SK-N-DZ (cell line): ENCODE data around the gene SPSB2.
"Not testable (repeated sequence)": the region's sequence is repeated elsewhere in the genome, so short reads cannot be mapped to it uniquely, and the experiment has no call there.

Source experiments
- DNase-seq: peaks from one replicate; pipeline ENCODE4 v3.0.0-alpha.2; 2015; ENCODE audit warnings: low spot score

SPSB2 gene

DNA sequence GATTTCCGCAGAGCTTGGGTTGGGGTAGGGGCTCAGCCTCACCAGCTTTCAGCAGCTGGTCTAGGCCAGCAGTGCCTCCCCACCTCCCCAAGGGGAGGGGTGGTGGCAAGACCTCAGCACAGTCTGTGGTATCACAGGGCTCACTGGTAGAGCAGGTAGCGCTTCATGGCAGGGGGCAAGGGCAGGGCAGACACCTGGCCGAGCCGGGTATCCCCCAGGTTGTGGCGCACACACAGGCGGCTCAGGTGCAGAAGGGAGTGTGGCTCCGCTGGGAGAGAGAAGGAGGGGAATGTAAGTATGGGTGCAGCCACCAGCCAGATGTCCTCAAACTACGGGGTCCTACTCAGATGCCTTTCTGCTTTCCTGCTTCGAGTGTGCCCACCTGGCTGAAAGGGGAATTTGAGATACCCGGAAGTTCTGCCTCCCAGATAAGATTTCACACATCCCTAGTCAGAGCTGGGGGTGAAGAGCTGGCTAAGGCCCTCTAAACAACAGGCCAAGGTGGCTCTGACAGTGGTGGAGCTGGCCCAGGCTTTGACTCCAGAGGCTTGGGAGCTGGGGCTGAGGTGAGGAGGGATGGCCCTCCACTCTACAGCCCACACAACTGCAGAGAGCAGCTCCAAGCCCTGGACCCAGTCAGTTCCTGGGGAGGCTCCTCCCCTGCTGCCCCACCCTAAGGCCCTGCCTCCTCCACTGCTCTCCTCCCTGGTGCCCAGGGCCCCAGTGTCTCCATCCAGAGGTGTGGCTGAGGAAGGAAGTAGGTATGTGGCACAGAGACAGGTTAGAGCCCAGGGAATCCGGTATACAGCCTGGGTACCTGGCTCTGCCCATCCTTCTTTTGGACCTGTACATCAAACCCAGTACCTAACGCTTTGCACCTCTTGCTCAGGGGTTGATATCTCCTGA, 1.8 kb downstream of the SPSB2 start:
- peak; percentile 47 for DNase-seq

- not testable (repeated sequence) for DNase-seq
These were observed 2.8 kb downstream of the SPSB2 start for GRCh38 chr12:6870304-6870703.

DNA sequence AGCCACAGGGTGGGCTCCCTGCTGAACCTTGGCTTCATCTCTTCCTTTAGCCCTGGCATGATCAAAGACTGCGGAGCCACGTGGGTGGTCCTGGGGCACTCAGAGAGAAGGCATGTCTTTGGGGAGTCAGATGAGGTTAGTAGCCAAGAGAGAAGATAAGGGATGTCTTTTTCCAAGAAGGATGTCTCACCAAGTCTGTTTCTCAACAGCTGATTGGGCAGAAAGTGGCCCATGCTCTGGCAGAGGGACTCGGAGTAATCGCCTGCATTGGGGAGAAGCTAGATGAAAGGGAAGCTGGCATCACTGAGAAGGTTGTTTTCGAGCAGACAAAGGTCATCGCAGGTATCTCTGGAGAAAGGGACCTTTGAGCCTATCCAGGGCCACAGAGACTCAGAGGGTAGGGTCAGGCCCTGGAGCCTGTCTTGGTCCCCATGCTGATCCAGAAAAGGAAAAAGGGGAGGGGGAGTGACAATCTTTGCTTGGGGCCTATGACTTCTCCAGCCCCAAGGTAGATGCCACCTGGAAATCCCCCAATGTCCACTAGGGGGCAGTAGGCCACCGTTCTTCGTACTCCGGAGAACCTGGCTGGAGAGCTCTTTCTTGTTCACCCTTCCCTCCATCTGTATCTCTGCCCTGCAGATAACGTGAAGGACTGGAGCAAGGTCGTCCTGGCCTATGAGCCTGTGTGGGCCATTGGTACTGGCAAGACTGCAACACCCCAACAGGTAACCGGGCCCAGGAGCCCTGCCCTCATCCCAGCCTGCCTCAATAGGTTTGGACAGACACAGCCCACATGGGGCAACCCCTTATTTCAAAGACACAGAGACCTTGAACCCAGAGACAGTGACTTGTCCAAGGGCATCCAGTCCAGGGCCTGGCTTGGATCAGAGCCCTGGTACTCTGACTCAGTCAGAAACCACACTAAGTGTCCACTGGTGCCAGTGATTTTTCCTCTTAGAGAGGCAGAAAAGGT, 3.8 kb downstream of the SPSB2 start:
- DNase-seq = peak; percentile 90

GRCh38 chr12:6868211-6869048, 4.7 kb downstream of the SPSB2 start:
- no peak for DNase-seq

GRCh38 chr12:6867413-6868210, 5.5 kb downstream of the SPSB2 start, which contains the start of gene TPI1:
Gene TPI1, plus strand, starts transcription at chr12:6867531. Its CDS starts 36 bp downstream, at chr12:6867567.
- peak; percentile 77 for DNase-seq

- no peak for DNase-seq
These were observed 6.1 kb downstream of the SPSB2 start for GRCh38 chr12:6866920-6867412.

GRCh38 chr12:6866163-6866919, 6.8 kb downstream of the SPSB2 start:
- no peak for DNase-seq

DNA sequence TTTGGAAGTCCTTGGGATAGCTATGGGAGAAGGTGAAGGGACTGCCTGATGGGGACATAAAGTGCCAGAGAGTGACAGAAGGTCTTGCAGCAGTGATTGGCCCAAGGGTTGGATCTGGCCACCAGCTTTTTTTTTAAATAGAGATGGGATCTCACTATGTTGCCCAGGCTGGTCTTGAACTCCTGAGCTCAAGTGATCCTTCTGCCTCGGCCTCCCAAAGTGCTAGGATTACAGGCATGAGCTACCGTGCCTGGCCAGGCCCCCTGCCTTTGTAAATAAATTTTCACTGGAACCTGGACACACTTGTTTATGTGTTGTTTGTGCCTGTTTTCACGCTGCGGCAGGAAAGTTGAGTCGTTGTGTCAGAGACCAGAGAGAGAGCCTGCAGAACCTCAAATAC, 7.8 kb downstream of the SPSB2 start:
- not testable (repeated sequence) for DNase-seq

GRCh38 chr12:6863586-6864321, 9.3 kb downstream of the SPSB2 start:
- DNase-seq = no peak

GRCh38 chr12:6863033-6863432, 10.1 kb downstream of the SPSB2 start:
- no peak for DNase-seq

- no peak for DNase-seq
These were observed 11.7 kb downstream of the SPSB2 start for GRCh38 chr12:6861391-6861790.

GRCh38 chr12:6860942-6861341, 12.2 kb downstream of the SPSB2 start:
- DNase-seq = no peak

DNA sequence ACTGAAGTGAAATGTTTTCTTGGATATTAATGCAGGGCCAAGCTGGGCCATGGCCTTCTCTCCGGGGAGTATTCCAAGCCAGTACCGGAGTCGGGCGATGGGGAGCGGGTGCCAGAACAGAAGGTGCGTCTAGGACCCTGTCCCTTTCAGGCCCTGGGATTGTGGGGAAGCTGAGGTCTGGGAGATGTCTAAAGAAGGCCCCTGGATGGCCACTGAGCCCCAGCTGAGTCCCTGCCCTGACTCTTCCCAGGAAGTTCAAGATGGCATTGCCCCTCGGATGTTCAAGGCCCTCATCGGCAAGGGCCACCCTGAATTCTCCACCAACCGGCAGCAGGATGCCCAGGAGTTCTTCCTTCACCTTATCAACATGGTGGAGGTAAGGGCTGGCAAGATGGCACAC, 13.0 kb downstream of the SPSB2 start:
- DNase-seq = no peak

- no peak for DNase-seq
These were observed 14.3 kb downstream of the SPSB2 start for GRCh38 chr12:6858799-6859198.

GRCh38 chr12:6855322-6855721, 17.8 kb downstream of the SPSB2 start:
- DNase-seq = no peak

- DNase-seq = no peak
These were observed 19.1 kb downstream of the SPSB2 start for GRCh38 chr12:6854036-6854435.

- DNase-seq = no peak
These were observed 19.5 kb downstream of the SPSB2 start for GRCh38 chr12:6853626-6854025.

GRCh38 chr12:6852651-6853354, 20.3 kb downstream of the SPSB2 start:
- DNase-seq = no peak
